GM19395 (cell line): ENCODE measurements around the gene CACNB1.

Experiments
- ATAC-seq: cut with Tn5 transposase; IDR thresholded peaks from one replicate; pipeline ENCODE4 v1.9.1; 2021; ENCODE audit warnings: mild to moderate bottlenecking, moderate library complexity; ENCODE audit not compliant: unreplicated experiment

Gene CACNB1

GRCh38 chr17:39225959-39226683 is 28.7 kb upstream of the CACNB1 start:
- ATAC-seq, result no peak

- no peak for ATAC-seq
Measured at GRCh38 chr17:39225308-39225958, 28.0 kb upstream of the CACNB1 start, which contains the start of gene STAC2. Gene STAC2 (minus strand): TSS chr17:39225945. CDS start chr17:39225502, 443 bp downstream.

GRCh38 chr17:39224778-39225307 is 27.4 kb upstream of the CACNB1 start:
- ATAC-seq, result no peak

GRCh38 chr17:39223907-39224777 is 26.7 kb upstream of the CACNB1 start:
- ATAC-seq, result no peak

- ATAC-seq, result no peak
Measured at GRCh38 chr17:39222866-39223834, 25.7 kb upstream of the CACNB1 start.

- no peak for ATAC-seq
Measured at GRCh38 chr17:39222151-39222550, 24.7 kb upstream of the CACNB1 start.

- no peak for ATAC-seq
Measured at GRCh38 chr17:39221572-39221971, 24.1 kb upstream of the CACNB1 start.

- ATAC-seq, result no peak
Measured at GRCh38 chr17:39219647-39220154, 22.2 kb upstream of the CACNB1 start.

GRCh38 chr17:39218906-39219305 is 21.4 kb upstream of the CACNB1 start:
- ATAC-seq, result no peak

GRCh38 chr17:39217734-39218369 is 20.4 kb upstream of the CACNB1 start:
- ATAC-seq, result no peak

- ATAC-seq, result no peak
Measured at GRCh38 chr17:39213852-39214251, 16.4 kb upstream of the CACNB1 start.

GRCh38 chr17:39212841-39213480 is 15.5 kb upstream of the CACNB1 start:
- no peak for ATAC-seq

- no peak for ATAC-seq
Measured at GRCh38 chr17:39212195-39212810, 14.8 kb upstream of the CACNB1 start.

- ATAC-seq, result no peak
Measured at GRCh38 chr17:39210093-39210434, 12.6 kb upstream of the CACNB1 start.

- ATAC-seq, result no peak
Measured at GRCh38 chr17:39209317-39210092, 12.0 kb upstream of the CACNB1 start.

- ATAC-seq, result peak; percentile 53
Measured at GRCh38 chr17:39208893-39209292, 11.4 kb upstream of the CACNB1 start.

GRCh38 chr17:39208136-39208535 is 10.7 kb upstream of the CACNB1 start:
- ATAC-seq, result no peak

- no peak for ATAC-seq
Measured at GRCh38 chr17:39205112-39205526, 7.7 kb upstream of the CACNB1 start.
